RPMI7951 (cell line): ENCODE results near the gene CAMK1D. TPM values are rescaled to one million over a fixed set of nuclear protein-coding genes. Genes with fewer than 3 reads are reported as not detected.
A peak's percentile ranks its signal among the peaks of the same experiment; 100 is the strongest.

Source experiments
- DNase-seq: peaks from one replicate; pipeline ENCODE4 v3.0.0-alpha.2; 2012; ENCODE audit warnings: low read depth
- total RNA-seq: library from RNA; depleted of rRNA; stranded (reverse); fragments of >200 nt; shearing (Covaris generic); gene quantifications from 2 replicates; pipeline ENCODE4 v1.2.3, GENCODE V29; 2014

Gene CAMK1D
- total RNA-seq, 1 experiment from 2014 or later = not detected

GRCh38 chr10:12755075-12755474 lies 405.7 kb downstream of the CAMK1D start:
- DNase-seq = no peak

DNA sequence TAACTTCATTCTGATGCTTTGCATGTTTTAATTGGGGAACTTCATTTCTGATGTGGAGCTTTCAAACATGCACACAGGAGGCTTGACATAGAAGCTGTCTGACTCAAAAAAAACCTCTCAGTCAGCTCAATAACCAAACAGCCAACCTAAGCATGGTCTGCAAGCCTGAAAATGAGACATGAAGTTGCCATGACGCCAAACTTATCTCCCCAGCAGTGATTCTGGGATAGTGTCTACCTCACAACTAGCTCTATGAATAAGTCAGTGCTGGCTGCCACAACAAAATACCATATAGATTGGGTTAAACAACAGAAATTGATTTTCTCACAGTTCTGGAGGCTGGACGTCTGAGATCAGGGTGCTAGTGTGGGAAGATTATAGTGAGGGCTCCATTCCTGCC lies 408.0 kb downstream of the CAMK1D start:
- no peak for DNase-seq

DNA sequence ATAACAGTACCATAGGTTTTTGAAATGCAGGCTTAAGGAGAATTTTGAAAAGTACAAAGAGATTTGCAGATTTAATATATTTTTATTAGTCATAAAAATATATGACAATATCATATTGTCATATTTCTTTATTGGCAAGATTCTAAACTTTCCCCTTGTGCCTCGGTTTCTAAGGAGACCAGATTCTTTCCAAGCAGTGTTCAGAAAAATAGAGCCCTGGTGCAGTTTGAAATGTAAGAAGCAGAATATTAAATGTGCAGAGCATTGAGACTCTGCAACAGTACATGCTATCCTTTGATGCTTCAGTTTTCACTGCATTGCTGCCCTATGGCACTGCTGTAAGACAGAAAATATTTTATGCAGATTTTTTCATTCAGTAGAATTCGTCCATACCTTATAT lies 408.9 kb downstream of the CAMK1D start:
- no peak for DNase-seq

DNA sequence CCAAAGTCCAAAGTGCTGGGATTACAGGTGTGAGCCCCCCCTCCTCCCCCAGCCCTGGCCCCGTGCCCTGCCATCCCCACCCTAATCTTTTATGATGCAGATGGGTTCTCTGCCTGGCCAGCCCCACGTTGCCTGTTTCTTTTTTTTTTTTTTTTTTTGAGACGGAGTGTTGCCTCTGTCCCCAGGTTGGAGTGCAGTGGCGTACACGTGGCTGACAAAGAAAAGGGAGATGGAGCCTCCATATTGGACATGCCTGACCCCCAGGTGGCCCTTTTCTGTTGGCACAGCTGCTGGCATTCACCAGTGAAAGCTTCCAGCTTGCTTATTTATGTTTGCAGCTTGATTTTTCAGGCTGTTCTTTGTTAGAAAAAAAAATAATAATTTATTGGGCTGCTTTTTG lies 416.9 kb downstream of the CAMK1D start:
- DNase-seq = no peak

DNA sequence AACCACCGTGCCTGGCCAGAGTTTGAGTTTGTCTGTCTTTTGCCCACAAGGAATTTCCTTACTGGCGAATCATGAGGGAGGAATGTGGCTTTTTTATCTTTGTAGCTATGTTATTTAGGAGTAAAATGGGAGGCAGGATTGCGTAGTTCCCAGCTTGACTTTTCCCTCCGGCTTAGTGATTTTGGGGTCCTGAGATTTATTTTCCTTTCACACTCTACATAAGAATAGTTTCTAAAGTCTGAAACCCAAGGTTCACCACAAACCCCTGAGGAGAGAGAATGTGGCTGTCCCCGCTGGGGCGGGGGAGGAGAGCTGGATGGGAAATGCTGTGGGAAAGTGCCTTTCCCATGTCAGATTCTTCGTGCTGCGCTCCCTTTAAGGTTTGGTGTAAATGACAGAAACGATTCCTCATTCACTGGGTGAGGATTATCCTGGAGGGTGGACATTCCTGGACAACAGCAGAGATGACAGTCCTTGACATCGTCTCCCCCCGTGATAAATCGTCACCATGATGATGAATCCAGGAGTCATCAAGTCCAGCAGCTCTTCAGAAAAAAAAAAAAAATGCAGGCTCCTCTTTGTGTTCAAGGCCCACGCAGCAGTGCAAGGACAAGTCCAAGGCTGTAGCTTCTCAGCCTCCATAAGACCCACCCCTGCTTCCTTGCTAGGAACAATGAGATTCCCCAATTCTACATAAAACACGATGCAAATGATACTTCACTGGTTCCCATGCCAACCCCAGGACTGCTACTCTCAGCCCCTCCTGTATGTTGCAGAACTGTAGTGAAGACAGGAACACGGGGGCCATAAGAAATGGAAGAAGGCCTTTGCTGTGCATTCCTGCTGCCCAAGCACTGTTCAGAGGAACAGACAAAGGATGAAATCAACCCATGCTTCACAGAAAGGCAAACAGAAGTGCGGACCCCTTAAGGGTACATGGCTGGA lies 419.1 kb downstream of the CAMK1D start:
- DNase-seq = peak; percentile 5

DNA sequence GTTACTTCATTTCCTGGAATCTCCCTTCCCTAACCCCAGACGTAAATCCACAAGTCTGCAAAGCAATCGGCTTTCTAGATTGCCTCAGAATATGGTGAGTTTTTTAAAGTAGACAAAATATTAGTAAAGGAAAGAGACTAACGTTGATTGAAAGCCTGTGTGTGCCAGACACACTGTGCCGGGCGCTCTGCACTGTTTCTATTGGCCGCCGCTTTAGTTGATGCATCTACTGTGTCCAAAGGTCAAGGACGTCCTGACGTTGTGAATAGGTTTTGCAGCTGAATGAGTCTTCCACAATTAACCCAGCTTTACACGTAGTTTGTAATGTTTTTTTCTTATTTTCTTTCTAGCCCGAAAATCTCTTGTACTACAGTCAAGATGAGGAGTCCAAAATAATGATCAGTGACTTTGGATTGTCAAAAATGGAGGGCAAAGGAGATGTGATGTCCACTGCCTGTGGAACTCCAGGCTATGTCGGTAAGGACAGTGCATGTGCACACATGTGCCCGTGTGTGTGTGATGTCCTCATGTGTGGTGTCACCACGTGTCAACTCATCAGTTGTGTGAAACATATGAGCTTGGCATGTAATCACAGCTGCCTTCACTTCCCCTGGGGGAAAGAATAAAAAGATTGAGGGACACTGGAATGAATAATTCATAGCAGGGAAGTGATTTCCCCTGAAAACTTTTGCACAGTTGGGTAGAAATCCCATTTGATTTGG lies 420.1 kb downstream of the CAMK1D start:
- DNase-seq = no peak

DNA sequence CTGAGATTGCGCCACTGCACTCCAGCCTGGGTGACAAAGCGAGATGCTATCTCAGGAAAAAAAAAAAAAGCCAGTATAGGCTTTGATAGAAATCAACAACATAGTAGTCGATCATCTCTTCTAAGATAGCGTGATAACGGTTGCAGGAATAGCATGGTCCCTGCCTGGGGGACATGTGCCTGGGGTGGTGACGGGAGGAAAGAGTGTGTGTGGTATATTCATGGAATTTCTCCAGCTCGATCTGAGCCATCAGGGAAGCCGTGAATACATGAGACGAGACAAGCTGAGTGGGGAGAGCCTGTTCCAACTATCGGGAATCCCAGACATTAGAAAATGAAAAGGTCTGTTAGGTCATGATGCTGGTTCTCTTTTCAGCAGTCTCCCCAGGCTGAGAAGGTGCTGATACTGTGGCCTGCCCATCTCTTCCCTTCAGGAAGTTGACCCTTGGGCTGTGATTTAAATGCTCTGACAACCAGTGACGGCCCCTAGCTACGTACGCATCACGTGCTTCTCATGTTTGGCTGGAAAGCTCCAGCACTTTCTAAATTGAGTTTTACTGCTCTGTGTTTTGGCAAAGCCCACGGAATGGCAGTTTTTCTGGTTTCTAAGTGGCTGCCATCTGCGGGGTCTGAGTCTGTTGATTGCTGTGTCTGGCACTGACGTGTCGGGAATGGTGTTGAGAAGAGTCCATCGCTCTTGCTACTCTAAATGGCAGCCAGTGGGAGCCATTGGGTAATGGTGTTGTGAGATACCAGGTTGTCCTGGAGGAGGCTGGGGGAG lies 422.8 kb downstream of the CAMK1D start:
- no peak for DNase-seq

GRCh38 chr10:12772797-12773587 lies 423.6 kb downstream of the CAMK1D start:
- no peak for DNase-seq

DNA sequence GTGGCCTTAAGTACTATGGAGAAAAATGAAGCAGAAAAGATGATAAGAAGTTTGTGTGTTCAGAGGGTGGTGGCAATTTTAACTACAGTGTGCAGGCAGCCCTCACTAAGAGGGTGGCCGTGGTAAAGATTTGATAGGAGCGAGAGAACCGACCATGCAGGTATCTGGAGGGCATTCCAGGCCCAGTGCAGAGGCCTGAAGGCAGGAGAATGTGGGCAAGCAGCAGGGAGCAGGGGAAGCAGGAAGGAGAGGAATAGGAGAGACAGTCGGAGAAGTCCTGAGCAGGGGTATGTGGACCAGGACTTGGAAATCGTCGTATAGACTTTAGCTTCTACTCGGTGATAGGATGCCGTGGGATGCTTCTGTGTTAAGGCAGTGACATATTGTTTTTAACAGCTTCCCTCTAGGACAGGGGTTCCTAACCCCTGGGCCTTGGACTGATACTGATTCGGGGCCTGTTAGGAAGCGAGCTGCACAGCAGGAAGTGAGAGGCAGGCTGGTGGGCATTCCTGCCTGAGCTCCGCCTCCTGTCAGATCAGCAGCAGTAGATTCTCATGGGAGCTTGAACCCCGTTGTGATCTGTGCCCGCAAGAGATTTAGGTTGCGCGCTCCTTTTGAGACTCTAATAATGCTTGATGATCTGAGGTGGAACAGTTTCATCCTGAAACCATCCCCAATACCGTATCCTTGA lies 425.0 kb downstream of the CAMK1D start:
- no peak for DNase-seq

DNA sequence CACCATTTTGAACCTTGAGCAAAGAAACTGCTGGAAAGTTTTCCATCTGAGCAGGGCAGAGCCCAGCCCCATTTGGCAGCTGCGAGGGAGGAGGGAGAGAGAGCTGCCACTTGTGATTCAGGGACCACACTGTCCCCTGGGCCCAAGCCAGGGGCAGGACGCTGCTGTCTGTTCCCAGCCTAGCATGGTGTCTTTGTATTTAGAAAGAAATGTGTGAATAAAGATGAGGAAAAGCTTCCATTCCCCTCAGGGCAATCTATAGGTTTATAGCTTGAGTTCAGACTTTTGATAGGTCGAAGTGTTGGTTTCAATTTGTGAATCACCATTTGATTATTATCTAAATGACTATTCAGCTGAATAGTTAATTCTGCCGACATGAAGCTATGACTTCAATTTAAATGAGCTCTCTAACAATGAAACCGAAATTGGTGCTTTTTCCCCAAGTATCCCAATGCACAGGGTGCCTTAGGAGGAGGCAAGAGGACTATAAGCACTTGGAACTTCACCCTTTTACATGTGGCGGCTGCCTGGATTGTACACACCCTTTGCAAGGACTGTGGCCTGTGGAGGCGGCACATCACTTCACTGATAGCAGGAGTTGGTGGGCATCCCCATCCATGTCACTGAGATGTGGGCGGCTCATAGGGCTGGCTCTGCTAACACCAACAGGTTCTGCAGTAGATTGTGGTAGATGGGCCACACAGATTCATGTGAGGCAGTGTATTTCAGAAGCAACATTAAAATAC lies 428.7 kb downstream of the CAMK1D start:
- no peak for DNase-seq

- no peak for DNase-seq
Measured at GRCh38 chr10:12780634-12781601, 431.6 kb downstream of the CAMK1D start.

GRCh38 chr10:12781976-12782375 lies 432.6 kb downstream of the CAMK1D start:
- no peak for DNase-seq

DNA sequence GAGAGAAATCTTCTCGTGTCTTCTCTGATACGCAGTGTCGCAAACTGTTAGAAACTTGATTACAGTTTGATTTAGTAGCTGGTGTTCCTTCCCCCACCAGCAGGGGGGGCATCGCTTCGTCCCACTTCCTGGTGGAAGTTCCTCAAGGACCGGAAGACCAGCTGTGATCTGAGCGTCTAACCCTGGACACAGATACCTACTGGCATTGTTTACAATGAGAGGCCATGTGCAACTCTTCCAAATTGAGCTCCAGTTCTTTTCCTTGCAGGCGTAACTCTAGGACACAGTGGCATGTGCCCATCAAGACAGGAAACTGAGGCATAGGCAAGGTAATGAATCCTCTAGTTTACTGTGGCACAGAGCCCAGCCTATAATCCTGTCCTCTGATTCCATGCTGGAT lies 433.2 kb downstream of the CAMK1D start:
- peak; percentile 15 for DNase-seq

DNA sequence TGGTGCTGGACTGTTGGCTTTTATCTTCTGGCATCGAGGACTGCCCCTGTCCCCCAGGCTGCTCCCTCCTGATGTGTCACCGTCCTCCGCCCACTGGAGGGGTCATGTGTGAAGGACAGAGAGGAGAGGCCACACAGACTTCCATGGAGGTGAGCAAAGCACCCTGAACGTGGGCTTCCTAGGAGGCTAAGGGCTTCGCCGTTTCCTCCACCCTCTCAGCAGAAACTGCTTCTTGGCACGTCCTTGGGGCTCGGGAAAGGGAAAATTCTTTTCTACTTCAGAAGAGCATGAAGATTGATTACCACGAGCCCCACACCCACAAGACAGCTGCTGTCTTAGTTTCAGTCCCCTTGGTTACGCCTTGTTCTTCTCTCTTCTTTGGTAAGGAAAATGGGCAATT lies 433.9 kb downstream of the CAMK1D start:
- no peak for DNase-seq

DNA sequence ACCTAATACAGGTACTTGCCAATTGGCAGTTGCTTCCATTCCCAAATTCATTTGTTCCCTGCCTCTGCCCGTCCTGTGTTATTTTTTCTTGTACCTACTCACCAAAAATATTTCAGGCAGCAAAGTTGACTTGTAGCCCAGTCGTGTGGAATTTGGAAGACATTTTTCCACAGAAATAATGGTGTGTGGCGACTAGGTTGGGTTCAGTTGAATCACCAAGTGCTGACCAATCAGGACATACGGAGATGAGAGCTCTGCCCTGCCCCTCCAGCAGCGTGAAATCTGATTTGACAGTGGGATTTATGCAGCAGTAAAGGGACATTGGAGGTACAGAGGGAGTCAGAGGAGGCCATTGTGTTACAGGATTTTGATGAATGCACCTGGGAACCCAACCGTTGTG lies 435.3 kb downstream of the CAMK1D start:
- DNase-seq = no peak

DNA sequence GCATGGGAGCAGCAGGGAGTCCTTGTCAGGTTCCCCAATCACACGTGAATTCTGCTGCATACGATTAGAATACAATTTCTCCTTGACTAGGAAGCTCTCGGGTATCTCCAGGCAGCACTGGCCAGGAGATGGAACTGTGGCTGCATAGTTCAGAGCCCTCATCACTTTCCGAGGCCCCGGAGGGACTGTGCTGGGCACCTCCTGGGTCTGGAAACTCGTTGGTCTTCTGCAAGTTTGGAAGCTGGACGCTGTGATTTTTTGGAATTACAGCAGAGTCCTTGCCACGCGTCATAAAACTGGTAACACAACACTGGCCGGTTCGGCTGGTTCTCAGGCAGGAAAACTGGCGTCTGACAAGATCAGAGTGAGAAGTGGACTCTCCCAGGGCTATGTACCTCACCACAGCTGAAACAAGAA lies 436.1 kb downstream of the CAMK1D start:
- DNase-seq = no peak

- no peak for DNase-seq
Measured at GRCh38 chr10:12787297-12787696, 437.9 kb downstream of the CAMK1D start.

- no peak for DNase-seq
Measured at GRCh38 chr10:12788277-12788676, 438.9 kb downstream of the CAMK1D start.

DNA sequence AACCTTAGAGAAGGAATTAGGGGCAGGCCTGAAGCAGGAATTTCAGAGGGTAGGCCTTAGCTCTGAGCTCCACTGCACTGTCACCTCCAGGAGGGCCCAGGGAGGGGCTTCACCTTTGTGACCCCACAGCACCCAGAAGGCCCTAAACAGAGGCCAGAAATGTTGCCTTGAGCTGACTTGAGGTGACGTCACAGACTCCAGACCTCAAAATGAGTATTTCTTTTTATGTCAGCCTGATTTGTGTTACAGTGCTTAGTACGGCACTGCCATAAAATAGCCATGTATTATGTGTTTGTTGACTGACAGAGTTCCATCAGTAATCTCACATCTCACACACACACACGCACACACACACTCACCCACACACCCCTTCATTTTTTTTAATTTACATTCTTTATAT lies 440.9 kb downstream of the CAMK1D start:
- DNase-seq = no peak
